H1 (cell line): ENCODE measurements around the gene CORO1C.

Experiments used
- CHD2 ChIP-seq: IDR thresholded peaks from 2 replicates; pipeline ENCODE4 v1.6.1; 2012; ENCODE audit warnings: low read length, improper control_type of control experiment
- EP300 ChIP-seq, 2 experiments: IDR thresholded peaks; 1 replicate in 1 of 2; 2 replicates in 1 of 2; pipeline ENCODE4 v1.6.1; 2011 to 2012; ENCODE audit warnings: low read depth in 2 of 2, low read length in 2 of 2, mild to moderate bottlenecking in 2 of 2, borderline replicate concordance in 1 of 2, inconsistent platforms in 1 of 2, moderate library complexity in 1 of 2
- EZH2 ChIP-seq: fragments of 200-600 bp; sonication (generic); IDR thresholded peaks from 2 replicates; pipeline ENCODE4 v1.7.1; 2012; ENCODE audit warnings: low read depth, mild to moderate bottlenecking, moderate library complexity, low read length, inconsistent platforms; ENCODE audit not compliant: severe bottlenecking
- HDAC6 ChIP-seq: IDR thresholded peaks from one replicate; pipeline ENCODE4 v1.7.1; 2012; ENCODE audit warnings: low read depth, mild to moderate bottlenecking, inconsistent platforms, low read length, moderate library complexity
- PHF8 ChIP-seq: fragments of 200-600 bp; sonication (generic); conservative IDR thresholded peaks from 2 replicates; pipeline ENCODE4 v1.7.1; 2012; ENCODE audit warnings: low read depth, mild to moderate bottlenecking, inconsistent platforms, low read length, moderate library complexity
- POLR2A ChIP-seq, 2 experiments: IDR thresholded peaks; 1 replicate in 1 of 2; 2 replicates in 1 of 2; pipeline ENCODE4 v1.6.1; 2011; ENCODE audit warnings: low read depth in 2 of 2, low read length in 2 of 2, mild to moderate bottlenecking in 2 of 2; ENCODE audit errors: control extremely low read depth in 1 of 2
- RAD21 ChIP-seq, 2 experiments: IDR thresholded peaks in 1 of 2; conservative IDR thresholded peaks in 1 of 2; 2 replicates each; pipeline ENCODE4 v1.6.1; 2011; ENCODE audit warnings: low read depth in 2 of 2, low read length in 2 of 2, improper control_type of control experiment in 1 of 2, inconsistent platforms in 1 of 2, mild to moderate bottlenecking in 1 of 2, moderate library complexity in 1 of 2
- RNF2 ChIP-seq: fragments of 200-900, 300-1000 bp; sonication (generic); IDR thresholded peaks from 2 replicates; pipeline ENCODE4 v1.7.1; 2016; ENCODE audit warnings: borderline replicate concordance, low read depth, mild to moderate bottlenecking, antibody characterized with exemption, low read length; ENCODE audit not compliant: poor library complexity, severe bottlenecking; ENCODE audit errors: missing control alignments
- SIN3A ChIP-seq, 2 experiments: IDR thresholded peaks in 1 of 2; conservative IDR thresholded peaks in 1 of 2; 2 replicates each; pipeline ENCODE4 v1.6.1; 2011 to 2012; ENCODE audit warnings: low read length in 2 of 2, improper control_type of control experiment in 1 of 2, low read depth in 1 of 2, mild to moderate bottlenecking in 1 of 2
- SIRT6 ChIP-seq: IDR thresholded peaks from one replicate; pipeline ENCODE4 v1.7.1; 2012; ENCODE audit warnings: low read length, inconsistent platforms
- TAF7 ChIP-seq: optimal IDR thresholded peaks from 2 replicates; pipeline ENCODE3; 2011; ENCODE audit warnings: low read depth, mild to moderate bottlenecking, inconsistent platforms, low read length, moderate library complexity, borderline replicate concordance
- TCF12 ChIP-seq: IDR thresholded peaks from 2 replicates; pipeline ENCODE4 v1.6.1; 2011; ENCODE audit warnings: low read depth, mild to moderate bottlenecking, low read length
- ZNF274 ChIP-seq: IDR thresholded peaks from 2 replicates; pipeline ENCODE4 v1.7.0; 2012; ENCODE audit warnings: low read length, borderline replicate concordance; ENCODE audit errors: extremely low read depth
- TF ChIP-seq, protein P1 (sequence below), 3 experiments: IDR thresholded peaks; 1 replicate in 2 of 3; 2 replicates in 1 of 3; pipeline versions ENCODE4 v1.5.1 to v1.6.1; 2011; ENCODE audit warnings: low read length in 3 of 3, mild to moderate bottlenecking in 3 of 3, inconsistent platforms in 2 of 3, low read depth in 1 of 3, moderate library complexity in 1 of 3; ENCODE audit not compliant: insufficient read depth in 1 of 3; ENCODE audit errors: control extremely low read depth in 1 of 3

DNA sequence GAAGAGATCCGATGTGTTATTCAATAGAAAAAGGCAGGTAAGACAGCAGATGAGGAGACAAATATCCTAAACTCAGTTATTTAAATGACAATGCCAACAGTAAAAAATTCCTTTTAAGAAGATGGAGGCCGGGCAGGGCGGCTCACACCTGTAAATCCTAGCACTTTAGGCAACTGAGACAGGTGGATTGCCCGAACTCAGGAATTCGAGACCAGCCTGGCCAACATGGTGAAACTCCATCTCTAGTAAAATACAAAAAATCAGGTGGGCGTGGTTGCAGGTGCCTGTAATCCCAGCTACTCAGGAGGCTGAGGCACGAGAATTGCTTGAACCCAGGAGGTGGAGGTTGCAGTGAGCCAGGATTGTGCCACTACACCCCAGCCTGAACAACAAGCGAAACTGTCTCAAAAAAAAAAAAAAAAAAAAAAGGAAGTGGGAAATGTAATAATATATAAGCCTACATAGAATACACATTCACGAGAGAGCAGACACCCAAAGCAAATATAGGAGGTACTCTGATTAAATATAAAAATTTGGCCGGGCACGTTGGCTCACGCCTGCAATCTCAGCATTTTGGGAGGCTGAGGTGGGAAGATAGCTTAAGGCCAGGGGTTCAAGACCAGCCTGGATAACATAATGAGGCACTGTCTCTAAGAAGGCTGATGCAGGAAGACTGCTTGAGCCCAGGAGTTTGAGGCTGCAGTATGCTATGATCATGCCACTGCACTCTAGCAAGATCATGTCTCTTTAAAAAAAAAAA, 19.0 kb downstream of the CORO1C start:
- TF ChIP-seq SIN3A (conservative IDR thresholded peaks at IDR 0.05 in 1 of 2, IDR thresholded peaks at IDR 0.05 in 1 of 2; ENCODE audit: low read depth in 1 of 2, low read length in 2 of 2) (no peak), SIRT6 (no peak), RAD21 (IDR thresholded peaks at IDR 0.05 in 1 of 2, conservative IDR thresholded peaks at IDR 0.05 in 1 of 2; ENCODE audit: low read depth in 2 of 2, low read length in 2 of 2) (no peak), CHD2 (no peak), HDAC6 (no peak), TAF7 (no peak), RNF2 (no peak), POLR2A (IDR thresholded peaks at IDR 0.05; ENCODE audit: control extremely low read depth in 1 of 2, low read depth in 2 of 2, low read length in 2 of 2) (no peak), TCF12 (no peak), EP300 (IDR thresholded peaks at IDR 0.05; ENCODE audit: borderline replicate concordance in 1 of 2, low read depth in 2 of 2, low read length in 2 of 2) (no peak), ZNF274 (no peak), EZH2 (no peak), PHF8 (no peak)
- TF ChIP-seq, protein P1, sequence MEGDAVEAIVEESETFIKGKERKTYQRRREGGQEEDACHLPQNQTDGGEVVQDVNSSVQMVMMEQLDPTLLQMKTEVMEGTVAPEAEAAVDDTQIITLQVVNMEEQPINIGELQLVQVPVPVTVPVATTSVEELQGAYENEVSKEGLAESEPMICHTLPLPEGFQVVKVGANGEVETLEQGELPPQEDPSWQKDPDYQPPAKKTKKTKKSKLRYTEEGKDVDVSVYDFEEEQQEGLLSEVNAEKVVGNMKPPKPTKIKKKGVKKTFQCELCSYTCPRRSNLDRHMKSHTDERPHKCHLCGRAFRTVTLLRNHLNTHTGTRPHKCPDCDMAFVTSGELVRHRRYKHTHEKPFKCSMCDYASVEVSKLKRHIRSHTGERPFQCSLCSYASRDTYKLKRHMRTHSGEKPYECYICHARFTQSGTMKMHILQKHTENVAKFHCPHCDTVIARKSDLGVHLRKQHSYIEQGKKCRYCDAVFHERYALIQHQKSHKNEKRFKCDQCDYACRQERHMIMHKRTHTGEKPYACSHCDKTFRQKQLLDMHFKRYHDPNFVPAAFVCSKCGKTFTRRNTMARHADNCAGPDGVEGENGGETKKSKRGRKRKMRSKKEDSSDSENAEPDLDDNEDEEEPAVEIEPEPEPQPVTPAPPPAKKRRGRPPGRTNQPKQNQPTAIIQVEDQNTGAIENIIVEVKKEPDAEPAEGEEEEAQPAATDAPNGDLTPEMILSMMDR (IDR thresholded peaks at IDR 0.05; ENCODE audit: control extremely low read depth in 1 of 3, insufficient read depth in 1 of 3, low read depth in 1 of 3, low read length in 3 of 3): no peak
